HCT116 (cell line): Measurements from ENCODE around the gene SFXN4. TPM values are rescaled to one million over a fixed set of nuclear protein-coding genes. Genes with fewer than 3 reads are reported as not detected.
"Not testable (repeated sequence)": the region's sequence is repeated elsewhere in the genome, so short reads cannot be mapped to it uniquely, and the experiment has no call there.

Source experiments
- ATAC-seq: fragments of 200-7000 bp; cut with Tn5 transposase; 2 replicates; pipeline ENCODE4 v1.9.1; 2020; ENCODE audit warnings: mild to moderate bottlenecking, moderate library complexity
- BruUV-seq: library from RNA; stranded (reverse); fragments of 400-500 nt; replicated peaks from 2 replicates; lab custom pipeline; 2021; lab: Mats Ljungman, UMichigan
- CTCF ChIA-PET: fragments of 300-600 bp; sonication (Branson Sonifier 250); formaldehyde crosslinking; loops from one replicate; lab custom pipeline; 2021; ENCODE audit warnings: antibody characterized with exemption; lab: Charles Lee
- POLR2A ChIA-PET: fragments of 300-600, 350-600 bp; sonication (Branson Sonifier 250); formaldehyde crosslinking; loops from one replicate; lab custom pipeline; 2021; ENCODE audit warnings: antibody characterized with exemption; lab: Charles Lee
- RAD21 ChIA-PET, 2 experiments: fragments of 300-600 bp; sonication (Branson Sonifier 250); formaldehyde crosslinking; loops; one replicate each; lab custom pipeline; 2023; ENCODE audit warnings: low total read pairs in 2 of 2; ENCODE audit not compliant: uncharacterized antibody in 2 of 2, unreplicated experiment in 2 of 2, low non-redundant PET in 1 of 2; lab: Charles Lee
- DNase-seq: peaks from one replicate; pipeline ENCODE4 v3.0.0-alpha.2; 2010; ENCODE audit warnings: low read depth, low spot score
- H2AFZ ChIP-seq: fragments of 200-600 bp; shearing (Covaris generic), sonication (generic); 2 replicates; pipeline ENCODE4 v1.6.1; 2017; ENCODE audit warnings: low read depth, mixed run types, mixed read lengths, antibody characterized with exemption, low read length; ENCODE audit not compliant: poor library complexity, severe bottlenecking
- H3K27ac ChIP-seq: 2 replicates; pipeline ENCODE4 v1.5.1; 2012; ENCODE audit warnings: low read depth, low read length
- H3K27me3 ChIP-seq: fragments of 200-600 bp; sonication (generic); 2 replicates; pipeline ENCODE4 v1.6.1; 2016; ENCODE audit warnings: mixed run types, low read length, mixed read lengths; ENCODE audit not compliant: insufficient read depth
- H3K36me3 ChIP-seq, 2 experiments: fragments of 200-500 bp in 1 of 2; fragments of 200-600 bp in 1 of 2; sonication (Bioruptor generic) in 1 of 2; sonication (generic) in 1 of 2; 2 replicates each; pipeline versions ENCODE4 v1.5.1 to v1.6.1; 2014 to 2016; ENCODE audit warnings: low read length in 2 of 2, inconsistent platforms in 1 of 2, mixed read lengths in 1 of 2, mixed run types in 1 of 2; ENCODE audit not compliant: insufficient read depth in 2 of 2, control insufficient read depth in 1 of 2
- H3K4me1 ChIP-seq, 2 experiments: fragments of 200-600 bp in 1 of 2; sonication (generic) in 1 of 2; 2 replicates each; pipeline versions ENCODE4 v1.5.1 to v1.6.1; 2012 to 2017; ENCODE audit warnings: low read length in 2 of 2, inconsistent platforms in 1 of 2, mild to moderate bottlenecking in 1 of 2, mixed read lengths in 1 of 2, mixed run types in 1 of 2, moderate library complexity in 1 of 2; ENCODE audit not compliant: insufficient read depth in 2 of 2, control insufficient read depth in 1 of 2
- H3K4me2 ChIP-seq: fragments of 200-600 bp; sonication (generic); 2 replicates; pipeline ENCODE4 v1.6.1; 2017; ENCODE audit warnings: mixed run types, low read length, mixed read lengths
- H3K4me3 ChIP-seq, 2 experiments: fragments of 200-600 bp in 1 of 2; sonication (generic) in 1 of 2; replicated peaks in 1 of 2; 2 replicates each; pipeline ENCODE4 v1.5.1; 2011 to 2016; ENCODE audit warnings: low read length in 2 of 2, control low read depth in 1 of 2, low read depth in 1 of 2, mild to moderate bottlenecking in 1 of 2, mixed read lengths in 1 of 2, mixed run types in 1 of 2
- H3K79me2 ChIP-seq: fragments of 200-600 bp; sonication (generic); 2 replicates; pipeline ENCODE4 v1.6.1; 2017; ENCODE audit warnings: mild to moderate bottlenecking, mixed run types, low read length, moderate library complexity, mixed read lengths; ENCODE audit not compliant: insufficient read depth
- H3K9ac ChIP-seq: fragments of 200-600 bp; sonication (generic); 2 replicates; pipeline ENCODE4 v1.6.1; 2016; ENCODE audit warnings: low read length, mixed read lengths
- H3K9me2 ChIP-seq: fragments of 200-600 bp; sonication (generic), shearing (Covaris generic); 2 replicates; pipeline ENCODE4 v1.6.1; 2017; ENCODE audit warnings: mixed run types, mild to moderate bottlenecking, moderate library complexity; ENCODE audit not compliant: insufficient read depth
- H3K9me3 ChIP-seq, 2 experiments: fragments of 200-500 bp in 1 of 2; fragments of 200-600 bp in 1 of 2; sonication (Bioruptor generic) in 1 of 2; sonication (generic) in 1 of 2; 2 replicates each; pipeline ENCODE4 v1.6.1; 2014 to 2017; ENCODE audit warnings: low read length in 2 of 2, mixed read lengths in 2 of 2, inconsistent platforms in 1 of 2, low read depth in 1 of 2, mild to moderate bottlenecking in 1 of 2, mixed run types in 1 of 2, moderate library complexity in 1 of 2; ENCODE audit not compliant: control insufficient read depth in 1 of 2, insufficient read depth in 1 of 2
- H4K20me1 ChIP-seq: fragments of 200-600 bp; sonication (generic), shearing (Covaris generic); 2 replicates; pipeline ENCODE4 v1.6.1; 2017; ENCODE audit warnings: mixed run types, mild to moderate bottlenecking, moderate library complexity; ENCODE audit not compliant: insufficient read depth
- CEBPB ChIP-seq: IDR thresholded peaks from 2 replicates; pipeline ENCODE4 v1.6.1; 2012; ENCODE audit warnings: low read depth
- EGR1 ChIP-seq: IDR thresholded peaks from 2 replicates; pipeline ENCODE4 v1.6.1; 2012; ENCODE audit warnings: low read depth
- EZH2 ChIP-seq: fragments of 200-600 bp; sonication (generic); IDR thresholded peaks from 2 replicates; pipeline ENCODE4 v1.6.1; 2017; ENCODE audit warnings: antibody characterized with exemption, mixed run types
- JUND ChIP-seq: IDR thresholded peaks from 2 replicates; pipeline ENCODE4 v1.6.1; 2012
- POLR2A ChIP-seq: IDR thresholded peaks from 2 replicates; pipeline ENCODE4 v1.7.0; 2011; ENCODE audit warnings: borderline replicate concordance; ENCODE audit not compliant: insufficient read depth, insufficient read length; ENCODE audit errors: extremely low read depth
- RAD21 ChIP-seq: IDR thresholded peaks from 2 replicates; pipeline ENCODE4 v1.6.1; 2012; ENCODE audit warnings: low read depth, mild to moderate bottlenecking
- REST ChIP-seq: IDR thresholded peaks from 2 replicates; pipeline ENCODE4 v1.6.1; 2012; ENCODE audit warnings: low read depth
- SP1 ChIP-seq: IDR thresholded peaks from 2 replicates; pipeline ENCODE4 v1.6.1; 2012; ENCODE audit warnings: low read depth
- SRF ChIP-seq: IDR thresholded peaks from 2 replicates; pipeline ENCODE4 v1.6.1; 2012; ENCODE audit warnings: low read depth
- TCF7L2 ChIP-seq: IDR thresholded peaks from 2 replicates; pipeline ENCODE4 v1.7.0; 2011; ENCODE audit warnings: borderline replicate concordance, inconsistent platforms; ENCODE audit not compliant: insufficient read depth, insufficient read length; ENCODE audit errors: extremely low read depth
- ZFX ChIP-seq: fragments of 450-650 bp; IDR thresholded peaks from 2 replicates; pipeline ENCODE4 v1.6.1; 2017
- intact Hi-C: fragments of 100-400 bp; cut with micrococcal nuclease; formaldehyde crosslinking; loops from 2 replicates; pipeline ENCODE4 v1.10.0; 2022
- total RNA-seq: library from RNA; stranded (reverse); gene quantifications from one replicate; pipeline ENCODE4 v1.2.1, GENCODE V29; 2021; ENCODE audit not compliant: unreplicated experiment
- TF ChIP-seq, protein P1 (sequence below): IDR thresholded peaks from 2 replicates; pipeline ENCODE4 v1.6.1; 2012
- TF ChIP-seq, protein P2 (sequence below), 3 experiments: fragments of 200-600 bp in 1 of 3; sonication (generic) in 1 of 3; IDR thresholded peaks in 2 of 3; conservative IDR thresholded peaks in 1 of 3; 2 replicates each; pipeline ENCODE4 v1.5.1; 2012 to 2017; ENCODE audit warnings: low read depth in 2 of 3, low read length in 2 of 3, antibody characterized with exemption in 1 of 3, borderline replicate concordance in 1 of 3, control low read depth in 1 of 3, mild to moderate bottlenecking in 1 of 3, mixed read lengths in 1 of 3, mixed run types in 1 of 3, moderate library complexity in 1 of 3; ENCODE audit not compliant: insufficient read depth in 1 of 3

Gene SFXN4
- total RNA-seq, 1 experiment from 2014 or later: 58.2 TPM

- intact Hi-C loops, H3K9me2 ChIP-seq, POLR2A ChIA-PET: not testable (repeated sequence)
These were observed 27.6 kb downstream of the SFXN4 start for GRCh38 chr10:119137878-119138277.

GRCh38 chr10:119136084-119136483 lies 29.4 kb downstream of the SFXN4 start:
- POLR2A ChIA-PET: no interaction called here
- DNase-seq: no peak
- H3K4me1 ChIP-seq: peaks cover 0 to 6% of the 10 kb centered on the region in 2 experiments; a peak in 1 of 4 replicates
- H3K9ac ChIP-seq: no peak overlapping the region
- TF ChIP-seq, protein P1, sequence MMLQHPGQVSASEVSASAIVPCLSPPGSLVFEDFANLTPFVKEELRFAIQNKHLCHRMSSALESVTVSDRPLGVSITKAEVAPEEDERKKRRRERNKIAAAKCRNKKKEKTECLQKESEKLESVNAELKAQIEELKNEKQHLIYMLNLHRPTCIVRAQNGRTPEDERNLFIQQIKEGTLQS: no peak
- TF ChIP-seq SP1 (no peak), POLR2A (no peak), ZFX (no peak), TCF7L2 (no peak), EZH2 (no peak), REST (no peak), CEBPB (no peak), SRF (no peak), JUND (no peak), EGR1 (no peak)
- no peak for ATAC-seq
- RAD21 ChIA-PET: interaction anchor here in 1 of 2 experiments (0.7 kb wide), 1 partner anchor 8 kb away, joined by 3 read pairs; no protein-coding TSS in a partner anchor
- H3K36me3 ChIP-seq: peaks cover 9 to 15% of the 10 kb centered on the region in 2 experiments; a peak in 3 of 4 replicates
- BruUV-seq: no TSS peak
- no peaks in the 10 kb centered on the region for H3K9me3 ChIP-seq
- no peak overlapping the region for H3K4me3 ChIP-seq
- H3K27ac ChIP-seq: no peak overlapping the region
- no peaks in the 10 kb centered on the region for H3K9me2 ChIP-seq
- CTCF ChIA-PET: no interaction called here
- H3K79me2 ChIP-seq: no peaks in the 10 kb centered on the region
- H3K27me3 ChIP-seq: no peaks in the 10 kb centered on the region
- intact Hi-C loops: no loop called here
- H4K20me1 ChIP-seq: no peaks in the 10 kb centered on the region
- H3K4me2 ChIP-seq: no peak overlapping the region
- H2AFZ ChIP-seq: no peak overlapping the region

More at GRCh38 chr10:119137878-119138277, 27.6 kb downstream of the SFXN4 start:
- H3K27me3 ChIP-seq, H4K20me1 ChIP-seq, RAD21 ChIA-PET, H3K9ac ChIP-seq, DNase-seq, BruUV-seq, H3K4me3 ChIP-seq, H2AFZ ChIP-seq, H3K4me2 ChIP-seq, H3K4me1 ChIP-seq, H3K79me2 ChIP-seq, H3K9me3 ChIP-seq, H3K27ac ChIP-seq: not testable (repeated sequence)
- peak; percentile 28; the same call in 1 of the 2 replicates for ATAC-seq
- peaks cover 9 to 15% of the 10 kb centered on the region in 2 experiments; a peak in 3 of 4 replicates for H3K36me3 ChIP-seq
- TF ChIP-seq, protein P2, sequence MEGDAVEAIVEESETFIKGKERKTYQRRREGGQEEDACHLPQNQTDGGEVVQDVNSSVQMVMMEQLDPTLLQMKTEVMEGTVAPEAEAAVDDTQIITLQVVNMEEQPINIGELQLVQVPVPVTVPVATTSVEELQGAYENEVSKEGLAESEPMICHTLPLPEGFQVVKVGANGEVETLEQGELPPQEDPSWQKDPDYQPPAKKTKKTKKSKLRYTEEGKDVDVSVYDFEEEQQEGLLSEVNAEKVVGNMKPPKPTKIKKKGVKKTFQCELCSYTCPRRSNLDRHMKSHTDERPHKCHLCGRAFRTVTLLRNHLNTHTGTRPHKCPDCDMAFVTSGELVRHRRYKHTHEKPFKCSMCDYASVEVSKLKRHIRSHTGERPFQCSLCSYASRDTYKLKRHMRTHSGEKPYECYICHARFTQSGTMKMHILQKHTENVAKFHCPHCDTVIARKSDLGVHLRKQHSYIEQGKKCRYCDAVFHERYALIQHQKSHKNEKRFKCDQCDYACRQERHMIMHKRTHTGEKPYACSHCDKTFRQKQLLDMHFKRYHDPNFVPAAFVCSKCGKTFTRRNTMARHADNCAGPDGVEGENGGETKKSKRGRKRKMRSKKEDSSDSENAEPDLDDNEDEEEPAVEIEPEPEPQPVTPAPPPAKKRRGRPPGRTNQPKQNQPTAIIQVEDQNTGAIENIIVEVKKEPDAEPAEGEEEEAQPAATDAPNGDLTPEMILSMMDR (IDR thresholded peaks at IDR 0.05 in 2 of 3, conservative IDR thresholded peaks at IDR 0.05 in 1 of 3; ENCODE audit: borderline replicate concordance in 1 of 3, insufficient read depth in 1 of 3, low read depth in 2 of 3, low read length in 2 of 3): peak in 1 of 3 experiments; percentile 39; a peak in 2 of 6 replicates
- TF ChIP-seq RAD21: peak; percentile 30; the same call in 1 of the 2 replicates
- CTCF ChIA-PET: interaction anchor here (0.7 to 1.5 kb wide), 2 partner anchors 34 to 69 kb away, joined by 3 to 4 read pairs; partner anchors contain the start of gene DENND10
